Ovary (tissue), 3 donors: ENCODE data around the gene ALKBH2.

Experiments
- CTCF ChIP-seq, 3 donors: fragments of 450-650 bp in 2 of 3; fragments of 200-600 bp in 1 of 3; IDR thresholded peaks; one replicate each; pipeline versions ENCODE4 v1.5.1 to v1.8.0; 2016 to 2022; ENCODE audit warnings: antibody characterized with exemption in 3 of 3, mild to moderate bottlenecking in 1 of 3
- POLR2A ChIP-seq: fragments of 450-650 bp; IDR thresholded peaks from one replicate; pipeline ENCODE4 v1.6.1; 2017; ENCODE audit warnings: antibody characterized with exemption, mild to moderate bottlenecking, moderate library complexity
- donor health status: DM: no; HTN: no; CAD: no.

DNA sequence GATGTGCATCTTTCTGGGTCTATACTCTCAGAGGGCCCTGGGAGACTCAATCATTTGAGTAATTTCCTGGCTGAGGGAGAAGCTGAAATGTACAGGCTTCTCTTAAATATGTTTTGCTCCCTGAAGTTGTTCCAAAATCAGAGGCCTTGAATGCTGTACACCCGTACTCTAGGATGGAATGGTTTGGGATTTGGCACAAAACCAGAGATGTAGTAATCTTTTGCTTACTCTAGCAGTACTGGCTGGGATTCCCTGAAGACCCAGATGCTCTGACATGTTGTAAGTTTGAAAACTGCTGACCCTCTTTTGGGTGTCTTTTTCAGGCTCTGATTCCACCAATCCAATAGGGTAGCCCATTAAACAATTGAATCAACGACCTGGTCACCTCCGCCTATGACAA is 33.5 kb upstream of the ALKBH2 start:
- no peak for TF ChIP-seq CTCF (IDR thresholded peaks at IDR 0.05)
- no peak for TF ChIP-seq POLR2A
